HEK293 (cell line): ENCODE measurements around the gene FRAS1.

ENCODE experiments used
- CTCF ChIA-PET: fragments of 350-600 bp; formaldehyde crosslinking; extraction: SDS; loops from one replicate; lab custom pipeline; 2021; ENCODE audit warnings: antibody characterized with exemption; lab: Yijun Ruan, JAX
- POLR2A ChIA-PET: fragments of 300-600 bp; formaldehyde crosslinking; extraction: SDS; loops from one replicate; lab custom pipeline; 2020; ENCODE audit warnings: antibody characterized with exemption, inconsistent platforms; lab: Yijun Ruan, JAX
- H3K27ac ChIP-seq: fragments of 200-500 bp; sonication (Bioruptor generic); 2 replicates; pipeline ENCODE4 v1.5.1; 2014; ENCODE audit warnings: low read depth, low read length, control low read depth, inconsistent platforms; ENCODE audit errors: extremely low read depth
- H3K36me3 ChIP-seq, 2 experiments: fragments of 200-500 bp in 1 of 2; sonication (Bioruptor generic) in 1 of 2; 1 replicate in 1 of 2; 2 replicates in 1 of 2; pipeline ENCODE4 v1.5.1; 2014 to 2017; ENCODE audit warnings: inconsistent platforms in 2 of 2, low read length in 2 of 2; ENCODE audit not compliant: control insufficient read depth in 2 of 2, insufficient read depth in 1 of 2
- H3K4me1 ChIP-seq: fragments of 200-500 bp; sonication (Bioruptor generic); 2 replicates; pipeline ENCODE4 v1.5.1; 2014; ENCODE audit warnings: mild to moderate bottlenecking, low read length, inconsistent platforms; ENCODE audit not compliant: control insufficient read depth, insufficient read depth
- H3K4me3 ChIP-seq: 2 replicates; pipeline ENCODE4 v1.5.1; 2011; ENCODE audit warnings: low read depth, mild to moderate bottlenecking, control low read depth, low read length, moderate library complexity
- H3K9me3 ChIP-seq: fragments of 200-500 bp; sonication (Bioruptor generic); 2 replicates; pipeline ENCODE4 v1.5.1; 2014; ENCODE audit warnings: low read depth, low read length, inconsistent platforms; ENCODE audit not compliant: control insufficient read depth, insufficient read depth
- BCL6B ChIP-seq: fragments of 450-650 bp; formaldehyde crosslinking; IDR thresholded peaks from 2 replicates; pipeline ENCODE4 v1.5.1; 2017; ENCODE audit warnings: missing biosample characterization, missing genetic modification characterization
- FEZF1 ChIP-seq: fragments of 450-650 bp; formaldehyde crosslinking; IDR thresholded peaks from 2 replicates; pipeline ENCODE4 v1.5.1; 2016; ENCODE audit warnings: missing biosample characterization, missing genetic modification characterization
- ZNF362 ChIP-seq: fragments of 450-650 bp; formaldehyde crosslinking; IDR thresholded peaks from 2 replicates; pipeline ENCODE4 v1.5.1; 2016; ENCODE audit warnings: missing biosample characterization, missing genetic modification characterization
- ZNF621 ChIP-seq: fragments of 450-650 bp; formaldehyde crosslinking; IDR thresholded peaks from 2 replicates; pipeline ENCODE4 v1.5.1; 2017; ENCODE audit warnings: missing biosample characterization, missing genetic modification characterization
- ZNF623 ChIP-seq: fragments of 450-650 bp; formaldehyde crosslinking; IDR thresholded peaks from 2 replicates; pipeline ENCODE4 v1.5.1; 2016; ENCODE audit warnings: missing biosample characterization, missing genetic modification characterization
- ZNF677 ChIP-seq: fragments of 450-650 bp; IDR thresholded peaks from 2 replicates; pipeline ENCODE4 v1.5.0; 2018; ENCODE audit warnings: missing biosample characterization, mild to moderate bottlenecking, missing genetic modification characterization, moderate library complexity
- ZNF830 ChIP-seq: fragments of 450-650 bp; IDR thresholded peaks from 2 replicates; pipeline ENCODE4 v1.5.0; 2018; ENCODE audit warnings: missing biosample characterization, missing genetic modification characterization, low read depth, mild to moderate bottlenecking, moderate library complexity
- TF ChIP-seq, protein P1 (sequence below): fragments of 450-650 bp; formaldehyde crosslinking; IDR thresholded peaks from 2 replicates; pipeline ENCODE4 v1.5.1; 2016; ENCODE audit warnings: missing biosample characterization, missing genetic modification characterization
- TF ChIP-seq, protein P2 (sequence below): fragments of 450-650 bp; formaldehyde crosslinking; IDR thresholded peaks from 2 replicates; pipeline ENCODE4 v1.5.1; 2016; ENCODE audit warnings: missing biosample characterization, missing genetic modification characterization
- TF ChIP-seq, protein P3 (sequence below): fragments of 450-650 bp; IDR thresholded peaks from 2 replicates; pipeline ENCODE4 v1.5.1; 2018; ENCODE audit warnings: missing biosample characterization, mild to moderate bottlenecking, missing genetic modification characterization
- TF ChIP-seq, protein P4 (sequence below): fragments of 450-650 bp; formaldehyde crosslinking; conservative IDR thresholded peaks from 2 replicates; pipeline ENCODE4 v1.5.1; 2016; ENCODE audit warnings: low read depth, missing biosample characterization, missing genetic modification characterization

Gene FRAS1

DNA sequence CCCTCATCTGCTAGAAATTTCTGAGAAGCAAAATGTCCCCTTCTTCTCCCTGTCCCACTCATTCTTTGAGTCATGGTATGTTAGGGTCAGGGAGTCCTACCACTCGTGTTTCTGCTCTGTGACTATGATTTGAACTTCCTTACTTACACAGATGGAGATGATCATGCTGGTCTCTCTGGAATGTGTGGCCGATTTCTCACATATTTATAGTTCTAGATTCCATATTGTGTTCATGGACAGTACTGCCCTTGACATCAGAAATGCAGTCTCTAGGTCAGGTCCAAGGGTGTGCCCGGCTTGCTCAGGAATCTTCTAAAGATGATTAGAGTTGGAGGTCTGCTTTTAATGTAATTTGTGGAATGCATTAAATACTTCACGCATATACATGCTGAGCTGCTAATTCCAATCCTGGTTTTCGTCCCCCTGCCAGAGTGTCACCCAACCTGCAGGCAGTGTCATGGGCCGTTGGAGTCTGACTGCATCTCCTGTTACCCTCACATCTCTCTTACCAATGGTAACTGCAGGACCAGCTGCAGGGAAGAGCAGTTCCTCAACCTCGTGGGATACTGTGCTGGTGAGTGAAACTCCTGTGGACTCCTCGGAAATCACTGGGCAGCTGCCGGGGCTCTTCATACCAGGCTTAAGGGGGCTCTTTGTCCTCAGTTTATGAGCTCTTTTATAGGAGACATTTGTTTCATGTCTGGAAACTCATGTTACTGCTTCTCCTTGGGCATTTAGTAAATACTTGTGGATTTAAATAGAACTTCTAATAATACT lies 280.3 kb downstream of the FRAS1 start:
- Histone ChIP-seq H3K9me3 (no peaks in the 10 kb centered on the region), H3K27ac (no peak overlapping the region), H3K36me3 (peaks cover 0 to 13% of the 10 kb centered on the region in 2 experiments; a peak in 1 of 3 replicates), H3K4me3 (no peak overlapping the region), H3K4me1 (no peaks in the 10 kb centered on the region)
- ChIA-PET POLR2A (no interaction called here), CTCF (no interaction called here)
- TF ChIP-seq BCL6B (tag by site-specific recombination) (no peak), ZNF623 (tag by site-specific recombination) (no peak), ZNF362 (tag by site-specific recombination) (no peak), ZNF677 (tag by site-specific recombination) (no peak)
- TF ChIP-seq, protein P1, sequence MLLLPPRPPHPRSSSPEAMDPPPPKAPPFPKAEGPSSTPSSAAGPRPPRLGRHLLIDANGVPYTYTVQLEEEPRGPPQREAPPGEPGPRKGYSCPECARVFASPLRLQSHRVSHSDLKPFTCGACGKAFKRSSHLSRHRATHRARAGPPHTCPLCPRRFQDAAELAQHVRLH (tag by site-specific recombination): no peak
- TF ChIP-seq, protein P2, sequence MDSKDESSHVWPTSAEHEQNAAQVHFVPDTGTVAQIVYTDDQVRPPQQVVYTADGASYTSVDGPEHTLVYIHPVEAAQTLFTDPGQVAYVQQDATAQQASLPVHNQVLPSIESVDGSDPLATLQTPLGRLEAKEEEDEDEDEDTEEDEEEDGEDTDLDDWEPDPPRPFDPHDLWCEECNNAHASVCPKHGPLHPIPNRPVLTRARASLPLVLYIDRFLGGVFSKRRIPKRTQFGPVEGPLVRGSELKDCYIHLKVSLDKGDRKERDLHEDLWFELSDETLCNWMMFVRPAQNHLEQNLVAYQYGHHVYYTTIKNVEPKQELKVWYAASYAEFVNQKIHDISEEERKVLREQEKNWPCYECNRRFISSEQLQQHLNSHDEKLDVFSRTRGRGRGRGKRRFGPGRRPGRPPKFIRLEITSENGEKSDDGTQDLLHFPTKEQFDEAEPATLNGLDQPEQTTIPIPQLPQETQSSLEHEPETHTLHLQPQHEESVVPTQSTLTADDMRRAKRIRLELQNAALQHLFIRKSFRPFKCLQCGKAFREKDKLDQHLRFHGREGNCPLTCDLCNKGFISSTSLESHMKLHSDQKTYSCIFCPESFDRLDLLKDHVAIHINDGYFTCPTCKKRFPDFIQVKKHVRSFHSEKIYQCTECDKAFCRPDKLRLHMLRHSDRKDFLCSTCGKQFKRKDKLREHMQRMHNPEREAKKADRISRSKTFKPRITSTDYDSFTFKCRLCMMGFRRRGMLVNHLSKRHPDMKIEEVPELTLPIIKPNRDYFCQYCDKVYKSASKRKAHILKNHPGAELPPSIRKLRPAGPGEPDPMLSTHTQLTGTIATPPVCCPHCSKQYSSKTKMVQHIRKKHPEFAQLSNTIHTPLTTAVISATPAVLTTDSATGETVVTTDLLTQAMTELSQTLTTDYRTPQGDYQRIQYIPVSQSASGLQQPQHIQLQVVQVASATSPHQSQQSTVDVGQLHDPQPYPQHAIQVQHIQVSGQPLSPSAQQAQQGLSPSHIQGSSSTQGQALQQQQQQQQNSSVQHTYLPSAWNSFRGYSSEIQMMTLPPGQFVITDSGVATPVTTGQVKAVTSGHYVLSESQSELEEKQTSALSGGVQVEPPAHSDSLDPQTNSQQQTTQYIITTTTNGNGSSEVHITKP (tag by site-specific recombination): no peak

GRCh38 chr4:78342125-78342524 lies 285.0 kb downstream of the FRAS1 start:
- Histone ChIP-seq H3K4me1 (no peaks in the 10 kb centered on the region), H3K27ac (no peak overlapping the region), H3K4me3 (no peak overlapping the region), H3K9me3 (no peaks in the 10 kb centered on the region), H3K36me3 (peaks cover 0 to 13% of the 10 kb centered on the region in 2 experiments; a peak in 1 of 3 replicates)
- no peak for TF ChIP-seq ZNF830 (tag by site-specific recombination)
- TF ChIP-seq, protein P3, sequence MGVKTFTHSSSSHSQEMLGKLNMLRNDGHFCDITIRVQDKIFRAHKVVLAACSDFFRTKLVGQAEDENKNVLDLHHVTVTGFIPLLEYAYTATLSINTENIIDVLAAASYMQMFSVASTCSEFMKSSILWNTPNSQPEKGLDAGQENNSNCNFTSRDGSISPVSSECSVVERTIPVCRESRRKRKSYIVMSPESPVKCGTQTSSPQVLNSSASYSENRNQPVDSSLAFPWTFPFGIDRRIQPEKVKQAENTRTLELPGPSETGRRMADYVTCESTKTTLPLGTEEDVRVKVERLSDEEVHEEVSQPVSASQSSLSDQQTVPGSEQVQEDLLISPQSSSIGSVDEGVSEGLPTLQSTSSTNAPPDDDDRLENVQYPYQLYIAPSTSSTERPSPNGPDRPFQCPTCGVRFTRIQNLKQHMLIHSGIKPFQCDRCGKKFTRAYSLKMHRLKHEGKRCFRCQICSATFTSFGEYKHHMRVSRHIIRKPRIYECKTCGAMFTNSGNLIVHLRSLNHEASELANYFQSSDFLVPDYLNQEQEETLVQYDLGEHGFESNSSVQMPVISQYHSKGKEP: no peak
- ChIA-PET POLR2A (no interaction called here), CTCF (interaction anchor here (0.6 kb wide), 1 partner anchor 282 kb away, joined by 3 read pairs; no protein-coding TSS in a partner anchor)

GRCh38 chr4:78343682-78344081 lies 286.6 kb downstream of the FRAS1 start:
- H3K4me1 ChIP-seq: no peaks in the 10 kb centered on the region
- ChIA-PET POLR2A (no interaction called here), CTCF (no interaction called here)
- peaks cover 0 to 3% of the 10 kb centered on the region in 2 experiments; a peak in 1 of 3 replicates for H3K36me3 ChIP-seq
- H3K9me3 ChIP-seq: no peaks in the 10 kb centered on the region
- no peak overlapping the region for H3K4me3 ChIP-seq
- no peak overlapping the region for H3K27ac ChIP-seq
- no peak for TF ChIP-seq ZNF621
- TF ChIP-seq, protein P2 (tag by site-specific recombination): no peak
- no peak for TF ChIP-seq FEZF1
- TF ChIP-seq, protein P4, sequence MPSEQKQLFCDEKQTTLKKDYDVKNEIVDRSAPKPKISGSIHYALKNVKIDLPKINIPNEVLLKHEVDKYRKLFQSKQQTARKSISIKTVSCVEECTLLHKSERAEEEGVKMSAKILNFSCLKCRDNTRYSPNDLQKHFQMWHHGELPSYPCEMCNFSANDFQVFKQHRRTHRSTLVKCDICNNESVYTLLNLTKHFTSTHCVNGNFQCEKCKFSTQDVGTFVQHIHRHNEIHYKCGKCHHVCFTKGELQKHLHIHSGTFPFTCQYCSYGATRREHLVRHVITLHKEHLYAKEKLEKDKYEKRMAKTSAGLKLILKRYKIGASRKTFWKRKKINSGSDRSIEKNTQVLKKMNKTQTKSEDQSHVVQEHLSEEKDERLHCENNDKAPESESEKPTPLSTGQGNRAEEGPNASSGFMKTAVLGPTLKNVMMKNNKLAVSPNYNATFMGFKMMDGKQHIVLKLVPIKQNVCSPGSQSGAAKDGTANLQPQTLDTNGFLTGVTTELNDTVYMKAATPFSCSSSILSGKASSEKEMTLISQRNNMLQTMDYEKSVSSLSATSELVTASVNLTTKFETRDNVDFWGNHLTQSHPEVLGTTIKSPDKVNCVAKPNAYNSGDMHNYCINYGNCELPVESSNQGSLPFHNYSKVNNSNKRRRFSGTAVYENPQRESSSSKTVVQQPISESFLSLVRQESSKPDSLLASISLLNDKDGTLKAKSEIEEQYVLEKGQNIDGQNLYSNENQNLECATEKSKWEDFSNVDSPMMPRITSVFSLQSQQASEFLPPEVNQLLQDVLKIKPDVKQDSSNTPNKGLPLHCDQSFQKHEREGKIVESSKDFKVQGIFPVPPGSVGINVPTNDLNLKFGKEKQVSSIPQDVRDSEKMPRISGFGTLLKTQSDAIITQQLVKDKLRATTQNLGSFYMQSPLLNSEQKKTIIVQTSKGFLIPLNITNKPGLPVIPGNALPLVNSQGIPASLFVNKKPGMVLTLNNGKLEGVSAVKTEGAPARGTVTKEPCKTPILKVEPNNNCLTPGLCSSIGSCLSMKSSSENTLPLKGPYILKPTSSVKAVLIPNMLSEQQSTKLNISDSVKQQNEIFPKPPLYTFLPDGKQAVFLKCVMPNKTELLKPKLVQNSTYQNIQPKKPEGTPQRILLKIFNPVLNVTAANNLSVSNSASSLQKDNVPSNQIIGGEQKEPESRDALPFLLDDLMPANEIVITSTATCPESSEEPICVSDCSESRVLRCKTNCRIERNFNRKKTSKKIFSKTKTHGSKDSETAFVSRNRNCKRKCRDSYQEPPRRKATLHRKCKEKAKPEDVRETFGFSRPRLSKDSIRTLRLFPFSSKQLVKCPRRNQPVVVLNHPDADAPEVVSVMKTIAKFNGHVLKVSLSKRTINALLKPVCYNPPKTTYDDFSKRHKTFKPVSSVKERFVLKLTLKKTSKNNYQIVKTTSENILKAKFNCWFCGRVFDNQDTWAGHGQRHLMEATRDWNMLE: no peak
